Measurements from ENCODE around the gene ADISSP. TPM values are rescaled to one million over a fixed set of nuclear protein-coding genes. Genes with fewer than 3 reads are reported as not detected.

Gene ADISSP
- total and polyA plus RNA-seq, 2 donors (not counting 3 experiments of a cell fraction or from before 2014, with no cell fraction given) = 55.0 to 67.5 TPM

- Histone ChIP-seq H3K27me3 (ENCODE audit: control insufficient read depth in 2 of 2, insufficient read depth in 2 of 2, low read length in 2 of 2) (no peaks in the 10 kb centered on the region), H3K4me1 (ENCODE audit: control insufficient read depth, extremely low read depth, insufficient read depth, low read length) (peaks cover 20% of the 10 kb centered on the region), H3K9me1 (replicated peaks; ENCODE audit: control insufficient read depth, extremely low read depth, insufficient read depth, low read length) (no peaks in the 10 kb centered on the region), H3K9me3 (replicated peaks; ENCODE audit: control insufficient read depth, insufficient read depth, low read length) (no peaks in the 10 kb centered on the region), H3K27ac (ENCODE audit: insufficient read depth, low read depth, low read length) (no peak overlapping the region), H3K4me3 (replicated peaks in 1 of 3; ENCODE audit: insufficient read depth in 1 of 3, low read depth in 1 of 3, low read length in 3 of 3) (no peak overlapping the region), H3K79me2 (ENCODE audit: control insufficient read depth, insufficient read depth, low read length) (peaks cover 25% of the 10 kb centered on the region), H3K36me3 (ENCODE audit: control insufficient read depth in 2 of 2, extremely low read depth in 1 of 2, insufficient read depth in 2 of 2, low read length in 2 of 2) (peaks cover 0 to 26% of the 10 kb centered on the region in 2 experiments), H2AFZ (ENCODE audit: low read depth, low read length) (no peak overlapping the region), H4K20me1 (replicated peaks; ENCODE audit: control insufficient read depth, extremely low read depth, insufficient read depth, low read length) (no peaks in the 10 kb centered on the region), H3K9ac (replicated peaks; ENCODE audit: extremely low read depth, insufficient read depth, low read length) (no peak overlapping the region), H3K4me2 (ENCODE audit: insufficient read depth, low read length) (no peak overlapping the region)
- CTCF ChIA-PET = interaction anchor here (0.6 to 1.9 kb wide), 3 partner anchors 17 to 623 kb away, joined by 3 to 5 read pairs (median 5); partner anchors contain the start of gene AP5S1
- POLR2A ChIA-PET = no interaction called here
- no peak for DNase-seq (ENCODE audit: low read depth, low spot score)
- intact Hi-C loops (cut with micrococcal nuclease) = no loop called here
- dilution Hi-C loops (cut with MboI; ENCODE audit: extremely low pct_ligation_motif_present, low sequenced_read_pairs) = no loop called here
- BruUV-seq (replicated peaks) = no TSS peak
- TF ChIP-seq POLR2AphosphoS5 (IDR thresholded peaks at IDR 0.05; ENCODE audit: insufficient read depth, low read depth, low read length) (no peak), MAX (IDR thresholded peaks at IDR 0.05; ENCODE audit: insufficient read depth, insufficient read length) (no peak), FOS (IDR thresholded peaks at IDR 0.05; ENCODE audit: borderline replicate concordance, insufficient read depth, low read length) (no peak)
- TF ChIP-seq, protein P1, sequence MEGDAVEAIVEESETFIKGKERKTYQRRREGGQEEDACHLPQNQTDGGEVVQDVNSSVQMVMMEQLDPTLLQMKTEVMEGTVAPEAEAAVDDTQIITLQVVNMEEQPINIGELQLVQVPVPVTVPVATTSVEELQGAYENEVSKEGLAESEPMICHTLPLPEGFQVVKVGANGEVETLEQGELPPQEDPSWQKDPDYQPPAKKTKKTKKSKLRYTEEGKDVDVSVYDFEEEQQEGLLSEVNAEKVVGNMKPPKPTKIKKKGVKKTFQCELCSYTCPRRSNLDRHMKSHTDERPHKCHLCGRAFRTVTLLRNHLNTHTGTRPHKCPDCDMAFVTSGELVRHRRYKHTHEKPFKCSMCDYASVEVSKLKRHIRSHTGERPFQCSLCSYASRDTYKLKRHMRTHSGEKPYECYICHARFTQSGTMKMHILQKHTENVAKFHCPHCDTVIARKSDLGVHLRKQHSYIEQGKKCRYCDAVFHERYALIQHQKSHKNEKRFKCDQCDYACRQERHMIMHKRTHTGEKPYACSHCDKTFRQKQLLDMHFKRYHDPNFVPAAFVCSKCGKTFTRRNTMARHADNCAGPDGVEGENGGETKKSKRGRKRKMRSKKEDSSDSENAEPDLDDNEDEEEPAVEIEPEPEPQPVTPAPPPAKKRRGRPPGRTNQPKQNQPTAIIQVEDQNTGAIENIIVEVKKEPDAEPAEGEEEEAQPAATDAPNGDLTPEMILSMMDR (IDR thresholded peaks at IDR 0.05; ENCODE audit: extremely low read depth in 1 of 2, insufficient read depth in 1 of 2, low read depth in 1 of 2, low read length in 2 of 2) = no peak
- no peak for FAIRE-seq
Measured at GRCh38 chr20:3801299-3801698, 33.7 kb upstream of the ADISSP start.

DNA sequence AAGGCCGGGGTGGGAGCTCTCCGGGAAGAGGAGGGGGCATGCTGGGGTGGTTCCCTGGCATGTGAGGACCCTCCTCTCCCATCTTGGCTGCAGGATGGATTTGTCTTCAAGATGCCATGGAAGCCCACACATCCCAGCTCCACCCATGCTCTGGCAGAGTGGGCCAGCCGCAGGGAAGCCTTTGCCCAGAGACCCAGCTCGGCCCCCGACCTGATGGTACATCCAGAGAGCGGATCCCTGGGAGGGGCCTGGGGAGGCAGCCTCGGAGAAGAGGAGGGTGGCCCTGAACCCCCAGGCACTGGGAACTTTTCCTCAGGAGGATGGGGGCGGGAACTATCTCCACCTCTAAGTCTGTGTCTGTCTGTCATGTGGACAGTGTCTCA, 33.3 kb upstream of the ADISSP start:
- Histone ChIP-seq H3K9me3 (replicated peaks; ENCODE audit: control insufficient read depth, insufficient read depth, low read length) (no peaks in the 10 kb centered on the region), H3K9ac (replicated peaks; ENCODE audit: extremely low read depth, insufficient read depth, low read length) (no peak overlapping the region), H4K20me1 (replicated peaks; ENCODE audit: control insufficient read depth, extremely low read depth, insufficient read depth, low read length) (no peaks in the 10 kb centered on the region), H3K79me2 (ENCODE audit: control insufficient read depth, insufficient read depth, low read length) (peaks cover 25% of the 10 kb centered on the region), H3K27ac (ENCODE audit: insufficient read depth, low read depth, low read length) (no peak overlapping the region), H3K36me3 (ENCODE audit: control insufficient read depth in 2 of 2, extremely low read depth in 1 of 2, insufficient read depth in 2 of 2, low read length in 2 of 2) (peaks cover 0 to 26% of the 10 kb centered on the region in 2 experiments), H3K27me3 (ENCODE audit: control insufficient read depth in 2 of 2, insufficient read depth in 2 of 2, low read length in 2 of 2) (no peaks in the 10 kb centered on the region), H3K9me1 (replicated peaks; ENCODE audit: control insufficient read depth, extremely low read depth, insufficient read depth, low read length) (no peaks in the 10 kb centered on the region), H2AFZ (ENCODE audit: low read depth, low read length) (no peak overlapping the region), H3K4me2 (ENCODE audit: insufficient read depth, low read length) (no peak overlapping the region), H3K4me3 (replicated peaks in 1 of 3; ENCODE audit: insufficient read depth in 1 of 3, low read depth in 1 of 3, low read length in 3 of 3) (no peak overlapping the region), H3K4me1 (ENCODE audit: control insufficient read depth, extremely low read depth, insufficient read depth, low read length) (peaks cover 17% of the 10 kb centered on the region)
- ChIA-PET POLR2A (no interaction called here), CTCF (interaction anchor here (1.1 to 1.9 kb wide), 2 partner anchors 17 to 19 kb away, joined by 3 to 5 read pairs; partner anchors contain the start of gene AP5S1)
- dilution Hi-C loops (cut with MboI; ENCODE audit: extremely low pct_ligation_motif_present, low sequenced_read_pairs) = no loop called here
- no peak for FAIRE-seq
- DNase-seq (ENCODE audit: low read depth, low spot score) = no peak
- intact Hi-C loops (cut with micrococcal nuclease) = no loop called here
- no TSS peak for BruUV-seq (replicated peaks)
- TF ChIP-seq MYC (IDR thresholded peaks at IDR 0.05; ENCODE audit: low read depth, low read length) = no peak

Measured in endothelial cell of umbilical vein (primary cell).